Esophagus (tissue), 2 donors: ENCODE results near the gene INAVA. TPM values are rescaled to one million over a fixed set of nuclear protein-coding genes. Genes with fewer than 3 reads are reported as not detected.

Source experiments
- H3K27ac ChIP-seq, 2 donors: one replicate each; pipeline ENCODE4 v1.5.1; 2013; ENCODE audit warnings: low read depth in 2 of 2, mild to moderate bottlenecking in 2 of 2, inconsistent platforms in 1 of 2, low read length in 1 of 2, moderate library complexity in 1 of 2
- H3K27me3 ChIP-seq, 2 donors: one replicate each; pipeline ENCODE4 v1.6.1; 2013; ENCODE audit warnings: low read length in 2 of 2, control low read depth in 1 of 2, mild to moderate bottlenecking in 1 of 2; ENCODE audit not compliant: insufficient read depth in 2 of 2, control insufficient read depth in 1 of 2
- H3K36me3 ChIP-seq, 2 donors: one replicate each; pipeline ENCODE4 v1.6.1; 2013; ENCODE audit warnings: low read length in 1 of 2; ENCODE audit not compliant: control insufficient read depth in 2 of 2, insufficient read depth in 2 of 2
- H3K4me1 ChIP-seq, 2 donors: one replicate each; pipeline ENCODE4 v1.6.1; 2013; ENCODE audit warnings: low read length in 1 of 2; ENCODE audit not compliant: control insufficient read depth in 2 of 2, insufficient read depth in 2 of 2
- H3K4me3 ChIP-seq, 2 donors: one replicate each; pipeline ENCODE4 v1.5.1; 2013; ENCODE audit warnings: low read length in 2 of 2, mild to moderate bottlenecking in 2 of 2, low read depth in 1 of 2, moderate library complexity in 1 of 2
- H3K9me3 ChIP-seq, 2 donors: one replicate each; pipeline ENCODE4 v1.6.1; 2013; ENCODE audit warnings: mild to moderate bottlenecking in 2 of 2, low read depth in 1 of 2, low read length in 1 of 2, moderate library complexity in 1 of 2; ENCODE audit not compliant: control insufficient read depth in 2 of 2, insufficient read depth in 1 of 2
- WGBS, 2 donors: extraction: QIAGEN DNeasy Blood & Tissue Kit; methylation state at CpG; one replicate each; pipeline ENCODE4 v1.1.7; 2013; 5-methylcytosine and 5-hydroxymethylcytosine counted together
- polyA plus RNA-seq, 2 donors: library from polyadenylated mRNA; stranded (reverse); fragments of 200-250 nt; gene quantifications; one replicate each; pipeline ENCODE4 v1.2.3, GENCODE V29; 2013
- donor health status: healthy with polysubstance abuse.
- donor health status: Bipolar disorder and iron deficiency.

Gene INAVA
- polyA plus RNA-seq, 2 donors: 39.4 to 41.9 TPM

DNA sequence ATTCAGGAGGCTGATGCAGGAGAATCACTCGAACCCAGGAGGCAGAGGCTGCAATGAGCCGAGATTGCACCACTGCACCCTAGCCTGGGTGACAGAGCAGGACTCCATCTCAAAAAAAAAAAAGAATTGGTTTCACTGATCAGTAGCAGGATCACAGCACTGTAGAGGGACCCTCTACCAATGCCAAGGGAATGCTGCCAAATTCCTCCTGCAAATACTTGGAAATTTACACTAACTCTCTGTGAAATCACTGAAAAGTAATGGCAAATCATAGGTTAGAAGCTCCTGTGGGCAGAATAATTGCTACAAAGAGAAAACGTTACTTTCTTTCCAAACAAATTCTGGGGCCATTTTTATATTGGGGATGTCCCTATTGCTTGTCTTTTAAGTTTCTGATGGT, 28.6 kb upstream of the INAVA start:
- 72 to 74% methylated on average over 3 of the region's 3 CpGs for WGBS, 2 donors
- H3K4me1 ChIP-seq: no peaks in the 10 kb centered on the region
- H3K36me3 ChIP-seq: no peaks in the 10 kb centered on the region
- H3K4me3 ChIP-seq: no peak overlapping the region
- H3K27ac ChIP-seq: no peak overlapping the region
- H3K27me3 ChIP-seq: no peaks in the 10 kb centered on the region
- H3K9me3 ChIP-seq: no peaks in the 10 kb centered on the region

DNA sequence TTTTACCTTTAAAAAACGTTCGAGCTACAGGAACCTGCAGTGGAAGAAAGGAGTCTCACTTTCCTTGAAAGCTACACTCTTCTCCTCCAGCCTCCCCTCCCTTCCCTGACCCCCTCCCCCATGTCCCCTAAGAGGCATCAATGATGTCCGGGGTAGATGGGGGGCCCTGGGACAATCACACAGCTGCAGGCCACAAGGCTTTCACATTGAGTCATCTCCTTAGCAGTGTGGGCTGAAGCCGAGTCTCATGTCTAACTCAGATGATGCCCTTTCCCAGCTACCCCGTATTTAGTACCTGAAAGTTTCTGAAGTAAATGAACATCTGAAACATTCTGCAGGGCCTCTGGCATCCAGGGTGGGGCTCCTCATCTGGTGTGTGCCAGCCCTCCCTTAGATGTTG, 28.2 kb upstream of the INAVA start:
- Histone ChIP-seq H3K4me1 (no peaks in the 10 kb centered on the region), H3K27ac (no peak overlapping the region), H3K4me3 (no peak overlapping the region), H3K9me3 (no peaks in the 10 kb centered on the region), H3K27me3 (peaks cover 0 to under 1% of the 10 kb centered on the region in 2 donors), H3K36me3 (no peaks in the 10 kb centered on the region)
- 32 to 40% methylated on average over 5 of the region's 5 CpGs for WGBS, 2 donors

DNA sequence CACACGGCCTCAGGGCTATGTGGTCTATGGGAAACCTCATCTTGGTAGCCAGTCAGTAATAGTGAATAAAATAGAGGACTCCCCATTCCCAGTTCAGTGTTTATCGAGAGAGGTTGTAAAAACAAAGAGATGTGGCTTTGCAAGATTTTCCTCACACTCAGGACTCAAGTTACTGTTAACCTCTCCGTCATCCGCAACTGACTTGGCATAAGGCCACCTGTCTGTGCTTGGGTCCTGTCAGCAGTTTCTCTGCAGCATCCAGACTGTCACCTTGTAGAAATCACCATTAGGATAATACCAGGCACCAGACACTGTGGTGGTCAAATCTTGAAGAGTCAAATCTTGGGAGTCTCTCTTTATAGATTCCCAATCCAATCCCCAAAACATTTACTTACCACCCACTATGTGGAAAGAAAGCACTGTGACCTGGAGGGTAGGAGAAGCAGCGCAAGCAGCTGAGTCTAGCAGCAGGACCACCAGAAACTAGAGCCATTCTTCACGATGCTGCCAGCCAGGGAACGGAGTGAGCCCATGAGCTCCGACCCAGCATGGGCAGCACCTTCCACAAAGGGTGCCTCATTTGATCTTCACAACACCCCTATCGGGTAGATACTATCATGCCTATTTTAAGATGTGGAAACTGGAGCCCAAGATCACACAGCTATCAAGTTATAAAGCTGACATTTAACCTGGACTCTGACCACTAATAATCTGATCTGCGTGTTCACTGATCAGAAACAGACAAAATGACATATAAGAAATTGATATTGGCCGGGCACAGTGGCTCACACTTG, 27.5 kb upstream of the INAVA start:
- Histone ChIP-seq H3K36me3 (no peaks in the 10 kb centered on the region), H3K27ac (no peak overlapping the region)
- 45 to 49% methylated on average over 11 of the region's 11 CpGs for whole genome bisulfite sequencing, 2 donors

DNA sequence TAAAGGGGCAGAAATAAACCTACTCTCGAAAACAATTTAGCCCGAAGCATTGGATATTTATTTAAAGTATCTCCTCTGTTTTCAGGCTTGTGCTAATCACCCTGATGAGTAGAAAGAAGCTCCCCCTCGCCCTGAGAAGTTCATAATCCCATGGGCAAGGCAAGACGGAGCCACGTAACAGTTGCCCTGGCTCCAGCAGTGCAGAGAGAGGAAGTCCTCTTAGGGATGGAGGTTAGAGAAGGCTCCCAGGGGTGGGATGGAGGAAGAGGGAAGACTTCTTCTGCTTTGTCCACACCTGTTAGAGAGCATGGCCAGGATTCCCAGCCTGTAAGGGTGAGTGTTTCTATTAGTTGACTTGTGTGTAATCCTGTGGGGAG, 25.3 kb upstream of the INAVA start:
- Histone ChIP-seq H3K36me3 (no peaks in the 10 kb centered on the region), H3K4me1 (peaks cover 9 to 13% of the 10 kb centered on the region in 2 donors), H3K27me3 (peaks cover 0 to 15% of the 10 kb centered on the region in 2 donors), H3K27ac (peak overlapping the region in 1 of 2 donors; percentile 16), H3K4me3 (no peak overlapping the region), H3K9me3 (no peaks in the 10 kb centered on the region)
- 75 to 76% methylated on average over 5 of the region's 5 CpGs for WGBS, 2 donors

More for the DNA sequence above, 27.5 kb upstream of the INAVA start:
- Histone ChIP-seq H3K9me3 (no peaks in the 10 kb centered on the region), H3K4me1 (peaks cover 0 to 2% of the 10 kb centered on the region in 2 donors), H3K27me3 (peaks cover 0 to 5% of the 10 kb centered on the region in 2 donors), H3K4me3 (no peak overlapping the region)

DNA sequence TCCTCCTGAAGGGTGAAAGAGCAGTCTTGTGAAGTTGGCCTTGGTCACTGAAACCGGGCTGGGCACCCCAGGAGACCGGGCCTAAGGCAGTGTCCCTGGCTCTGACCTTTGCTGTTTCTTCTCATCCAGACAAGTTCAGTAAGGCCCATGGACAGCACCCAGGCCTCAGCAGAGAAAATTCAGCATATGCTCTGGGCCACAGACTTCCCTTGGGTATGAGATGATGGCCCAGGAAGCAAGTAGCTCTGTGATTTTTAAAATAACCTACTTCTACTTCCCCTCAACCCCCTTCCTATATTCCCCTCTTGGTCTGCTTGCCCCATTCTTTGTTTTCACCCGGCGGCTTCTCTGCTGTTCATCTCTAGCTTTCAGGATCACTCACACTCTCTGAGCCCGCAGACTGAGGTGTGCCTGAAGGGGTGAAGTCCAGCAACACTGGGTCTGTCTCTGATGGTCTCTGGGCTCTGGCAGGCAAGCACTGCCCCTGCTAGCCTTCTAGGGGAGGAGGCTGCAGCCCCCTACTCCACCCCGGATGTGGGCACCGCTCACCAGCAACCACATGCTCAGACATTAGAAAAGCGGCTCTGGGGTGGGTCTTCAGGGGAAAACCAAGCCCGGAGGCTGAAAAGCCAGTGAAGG, 24.8 kb upstream of the INAVA start:
- H3K9me3 ChIP-seq: no peaks in the 10 kb centered on the region
- H3K36me3 ChIP-seq: no peaks in the 10 kb centered on the region
- peaks cover 9 to 13% of the 10 kb centered on the region in 2 donors for H3K4me1 ChIP-seq
- H3K27me3 ChIP-seq: peaks cover 0 to 15% of the 10 kb centered on the region in 2 donors
- H3K4me3 ChIP-seq: no peak overlapping the region
- peak overlapping the region; percentile 2 to 16 for H3K27ac ChIP-seq
- WGBS, 2 donors: 79 to 80% methylated on average over 9 of the region's 9 CpGs

GRCh38 chr1:200872446-200873115, 22.1 kb upstream of the INAVA start, which contains the start of gene GPR25:
Gene GPR25, plus strand, starts transcription at chr1:200872981. Its CDS starts 57 bp downstream, at chr1:200873038.
- Histone ChIP-seq H3K9me3 (no peaks in the 10 kb centered on the region), H3K4me1 (peaks cover 9 to 13% of the 10 kb centered on the region in 2 donors), H3K27me3 (peaks cover 0 to 15% of the 10 kb centered on the region in 2 donors), H3K36me3 (no peaks in the 10 kb centered on the region), H3K4me3 (peak within 1 kb of the TSS; percentile 42 to 46), H3K27ac (peak within 1 kb of the TSS; percentile 16 to 45)
- WGBS, 2 donors: 76 to 83% methylated on average over 20 to 23 of the region's 23 CpGs

GRCh38 chr1:200873116-200873670, 21.5 kb upstream of the INAVA start:
- 15 to 18% methylated on average over 41 to 61 of the region's 61 CpGs for WGBS, 2 donors
- H3K27me3 ChIP-seq: peaks cover 0 to 15% of the 10 kb centered on the region in 2 donors
- no peaks in the 10 kb centered on the region for H3K9me3 ChIP-seq
- H3K4me3 ChIP-seq: peak overlapping the region; percentile 42 to 46
- peaks cover 9 to 13% of the 10 kb centered on the region in 2 donors for H3K4me1 ChIP-seq
- H3K36me3 ChIP-seq: no peaks in the 10 kb centered on the region
- H3K27ac ChIP-seq: peak overlapping the region in 1 of 2 donors; percentile 45

DNA sequence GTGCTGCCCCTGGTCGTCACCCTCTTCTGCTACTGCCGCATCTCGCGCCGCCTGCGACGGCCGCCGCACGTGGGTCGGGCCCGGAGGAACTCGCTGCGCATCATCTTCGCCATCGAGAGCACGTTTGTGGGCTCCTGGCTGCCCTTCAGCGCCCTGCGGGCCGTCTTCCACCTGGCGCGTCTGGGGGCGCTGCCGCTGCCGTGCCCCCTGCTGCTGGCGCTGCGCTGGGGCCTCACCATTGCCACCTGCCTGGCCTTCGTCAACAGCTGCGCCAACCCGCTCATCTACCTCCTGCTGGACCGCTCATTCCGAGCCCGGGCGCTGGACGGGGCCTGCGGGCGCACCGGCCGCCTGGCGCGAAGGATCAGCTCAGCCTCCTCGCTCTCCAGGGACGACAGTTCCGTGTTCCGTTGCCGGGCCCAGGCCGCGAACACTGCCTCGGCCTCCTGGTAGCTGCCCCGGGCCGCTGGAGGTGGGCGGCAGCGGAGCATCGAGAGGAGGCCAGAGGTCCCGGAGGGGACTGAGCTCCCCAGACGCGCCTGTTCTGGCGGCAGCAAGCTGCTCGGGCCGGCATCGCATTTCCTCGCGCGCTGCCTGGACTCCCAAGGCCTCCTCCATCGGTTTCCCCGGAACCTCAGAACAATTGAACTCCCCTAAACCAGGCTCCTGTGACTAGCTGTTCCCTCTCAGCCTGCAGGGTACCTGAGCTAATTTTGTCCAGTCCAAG, 20.9 kb upstream of the INAVA start:
- no peaks in the 10 kb centered on the region for H3K9me3 ChIP-seq
- peak overlapping the region in 1 of 2 donors; percentile 28 for H3K27ac ChIP-seq
- H3K4me3 ChIP-seq: peak overlapping the region; percentile 42 to 46
- H3K36me3 ChIP-seq: no peaks in the 10 kb centered on the region
- 20 to 33% methylated on average over 55 to 66 of the region's 66 CpGs for WGBS, 2 donors
- H3K27me3 ChIP-seq: peaks cover 0 to 15% of the 10 kb centered on the region in 2 donors
- H3K4me1 ChIP-seq: peaks cover 9 to 13% of the 10 kb centered on the region in 2 donors

DNA sequence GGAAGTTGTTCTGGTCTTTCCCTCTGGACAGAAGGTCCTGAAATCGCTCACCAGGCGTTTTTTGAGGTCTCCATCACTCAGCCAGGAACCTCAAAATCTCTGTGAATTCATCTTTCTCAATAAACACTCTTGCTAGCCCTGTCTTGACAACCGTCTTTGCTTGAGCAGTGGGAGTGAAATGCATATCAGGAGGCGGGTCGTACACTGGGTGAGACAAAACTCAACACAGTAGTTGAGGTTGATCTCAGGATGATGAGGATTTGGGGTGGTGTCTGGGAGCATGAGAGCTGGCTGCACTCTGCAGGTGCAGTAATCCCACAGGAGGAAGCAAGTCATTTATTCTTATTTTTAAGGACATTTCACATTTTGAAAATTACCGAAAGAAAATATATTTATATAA, 20.0 kb upstream of the INAVA start:
- H3K9me3 ChIP-seq: no peaks in the 10 kb centered on the region
- no peak overlapping the region for H3K4me3 ChIP-seq
- peaks cover 0 to 15% of the 10 kb centered on the region in 2 donors for H3K27me3 ChIP-seq
- peaks cover 9 to 13% of the 10 kb centered on the region in 2 donors for H3K4me1 ChIP-seq
- WGBS, 2 donors: 86 to 92% methylated on average over 6 of the region's 6 CpGs
- no peaks in the 10 kb centered on the region for H3K36me3 ChIP-seq
- H3K27ac ChIP-seq: no peak overlapping the region
